T-cell (primary cell): ENCODE measurements around the gene SYNRG. TPM values are rescaled to one million over a fixed set of nuclear protein-coding genes. Genes with fewer than 3 reads are reported as not detected.

Experiments
- ATAC-seq, 4 experiments: fragments of 200-7000 bp in 3 of 4; fragments of 150-1000 bp in 1 of 4; cut with Tn5 transposase; replicated peaks in 1 of 4; 1 replicate in 3 of 4; 2 replicates in 1 of 4; pipeline ENCODE4 v1.10.0; 2021; ENCODE audit warnings: moderate library complexity in 3 of 4, mild to moderate bottlenecking in 2 of 4, moderate number of reproducible peaks in 1 of 4
- CTCF ChIA-PET, 2 donors: fragments of 300-600 bp; sonication (Branson Sonifier 250); formaldehyde crosslinking; loops; one replicate each; lab custom pipeline; 2022; ENCODE audit warnings: antibody characterized with exemption in 2 of 2; lab: Charles Lee
- POLR2A ChIA-PET, 2 donors: fragments of 300-600 bp; sonication (Branson Sonifier 250); formaldehyde crosslinking; loops; one replicate each; lab custom pipeline; 2022; ENCODE audit warnings: antibody characterized with exemption in 2 of 2; lab: Charles Lee
- DNase-seq, 35 experiments: peaks; one replicate each; pipeline versions ENCODE4 v3.0.0 to v3.0.0-alpha.2; 2013 to 2023
- H3K27ac ChIP-seq: one replicate; pipeline ENCODE4 v1.5.1; 2013; ENCODE audit warnings: low read length
- H3K27me3 ChIP-seq, 2 experiments: replicated peaks in 1 of 2; 1 replicate in 1 of 2; 2 replicates in 1 of 2; pipeline versions ENCODE4 v1.6.1 to v1.7.0; 2013; ENCODE audit warnings: low read length in 1 of 2, mixed read lengths in 1 of 2; ENCODE audit not compliant: control insufficient read depth in 2 of 2, insufficient read depth in 2 of 2; ENCODE audit errors: extremely low read depth in 1 of 2
- H3K36me3 ChIP-seq, 2 donors: 1 replicate in 1 of 2; 2 replicates in 1 of 2; pipeline versions ENCODE4 v1.6.1 to v1.7.0; 2013; ENCODE audit warnings: low read length in 1 of 2; ENCODE audit not compliant: control insufficient read depth in 2 of 2, insufficient read depth in 1 of 2; ENCODE audit errors: extremely low read depth in 1 of 2
- H3K4me1 ChIP-seq, 2 experiments: 1 replicate in 1 of 2; 2 replicates in 1 of 2; pipeline versions ENCODE4 v1.6.1 to v1.7.0; 2013; ENCODE audit warnings: low read length in 2 of 2, mixed read lengths in 1 of 2; ENCODE audit not compliant: insufficient read depth in 2 of 2, control insufficient read depth in 1 of 2; ENCODE audit errors: extremely low read depth in 1 of 2
- H3K4me3 ChIP-seq, 2 donors: 1 replicate in 1 of 2; 2 replicates in 1 of 2; pipeline versions ENCODE4 v1.5.1 to v1.7.0; 2013; ENCODE audit warnings: mild to moderate bottlenecking in 2 of 2, low read length in 1 of 2, moderate library complexity in 1 of 2; ENCODE audit not compliant: control insufficient read depth in 1 of 2; ENCODE audit errors: extremely low read depth in 1 of 2
- H3K9me3 ChIP-seq: 2 replicates; pipeline ENCODE4 v1.7.0; 2013
- H3K27ac Mint-ChIP-seq, 2 donors: one replicate each; pipeline ENCODE4 v1.8.0; 2020 to 2021; ENCODE audit warnings: mild to moderate bottlenecking in 2 of 2, mixed read lengths in 2 of 2
- H3K27me3 Mint-ChIP-seq, 2 donors: one replicate each; pipeline ENCODE4 v1.8.0; 2021 to 2022; ENCODE audit warnings: mixed read lengths in 2 of 2
- H3K36me3 Mint-ChIP-seq: one replicate; pipeline ENCODE4 v1.8.0; 2021; ENCODE audit warnings: mixed read lengths
- H3K4me1 Mint-ChIP-seq, 3 donors: one replicate each; pipeline ENCODE4 v1.8.0; 2020 to 2022; ENCODE audit warnings: mixed read lengths in 3 of 3, mild to moderate bottlenecking in 1 of 3
- H3K4me3 Mint-ChIP-seq, 3 donors: one replicate each; pipeline ENCODE4 v1.8.0; 2020 to 2022; ENCODE audit warnings: mild to moderate bottlenecking in 3 of 3, mixed read lengths in 3 of 3, moderate library complexity in 3 of 3
- H3K9me3 Mint-ChIP-seq, 3 donors: one replicate each; pipeline ENCODE4 v1.8.0; 2020 to 2022; ENCODE audit warnings: mixed read lengths in 3 of 3
- WGBS: methylation state at CpG from one replicate; pipeline ENCODE4 v1.1.5; 2013; ENCODE audit warnings: missing lambda C conversion rate; ENCODE audit not compliant: insufficient coverage; 5-methylcytosine and 5-hydroxymethylcytosine counted together
- total RNA-seq, 35 experiments: library from RNA in 6 of 35; stranded (reverse) in 6 of 35; fragments of 120-200 nt in 1 of 35; gene quantifications; one replicate each; pipeline versions ENCODE4 v1.2.1 to v1.2.4 and lab custom pipeline; 2013 to 2026

Gene SYNRG
- total RNA-seq, 5 donors from 2014 or later (not counting 1 experiment from before 2014, with no cell fraction given), result 103 to 118 (median 113) TPM

- no peaks in the 10 kb centered on the region for H3K27me3 ChIP-seq
- DNase-seq (peak in 23 of 35 experiments; percentile 3 to 69 (median 21)), ATAC-seq (peak in 2 of 4 experiments; percentile 25 to 36)
- CTCF ChIA-PET, result interaction anchor here in 1 of 2 donors (2.2 kb wide), 1 partner anchor 8 kb away, joined by 9 read pairs; no protein-coding TSS in a partner anchor
- Mint-ChIP-seq H3K4me3 (peak overlapping the region; percentile 81 to 90 (median 90)), H3K4me1 (peaks cover 51 to 58% (median 53%) of the 10 kb centered on the region in 3 donors), H3K27ac (peak overlapping the region; percentile 91 to 92), H3K9me3 (no peaks in the 10 kb centered on the region), H3K27me3 (no peaks in the 10 kb centered on the region), H3K36me3 (peaks cover 6% of the 10 kb centered on the region)
- peaks cover 38 to 43% of the 10 kb centered on the region in 2 experiments for H3K4me1 ChIP-seq
- peak overlapping the region; percentile 87 to 95 for H3K4me3 ChIP-seq
- 25% methylated on average over 7 of the region's 26 CpGs for WGBS
- H3K36me3 ChIP-seq, result peaks cover 0 to 5% of the 10 kb centered on the region in 2 donors
- POLR2A ChIA-PET, result interaction anchor here in 1 of 2 donors (0.6 kb wide), 1 partner anchor 21 kb away, joined by 3 read pairs; no protein-coding TSS in a partner anchor
- peak overlapping the region; percentile 78 for H3K27ac ChIP-seq
- no peaks in the 10 kb centered on the region for H3K9me3 ChIP-seq
Measured at GRCh38 chr17:37607637-37608331, 1.4 kb downstream of the SYNRG start.

DNA sequence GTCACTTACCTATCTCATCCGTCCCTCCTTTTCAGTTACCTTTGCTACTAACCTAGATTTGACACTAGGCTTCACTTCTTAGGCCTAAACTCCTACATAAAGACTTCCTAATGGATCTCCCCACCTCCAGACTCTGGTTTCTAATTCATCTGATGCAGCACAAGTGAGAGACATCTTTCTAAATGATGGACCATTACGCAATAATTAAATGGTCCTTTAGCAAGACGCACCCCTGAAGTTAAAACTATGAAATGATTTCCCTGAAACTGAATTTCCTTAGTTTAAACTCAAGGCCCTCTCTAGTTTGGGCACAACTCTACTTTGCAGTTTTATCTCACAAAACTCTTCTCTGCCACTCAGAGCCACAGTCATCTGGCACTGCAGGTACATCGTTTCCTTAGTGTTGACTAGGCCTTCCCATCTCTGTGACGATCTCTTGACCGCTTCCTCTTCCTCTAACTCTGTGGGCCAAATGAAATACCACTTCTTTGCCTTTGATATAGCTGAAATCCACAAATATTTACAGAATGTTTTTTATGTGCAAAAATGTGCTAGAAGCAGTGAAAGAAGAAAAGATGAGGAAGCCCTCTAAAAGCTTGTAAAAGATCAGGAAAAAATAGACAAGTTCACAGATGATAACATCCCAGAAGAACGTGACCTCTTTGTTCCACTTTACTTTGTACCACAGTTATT, 3.3 kb downstream of the SYNRG start:
- Histone ChIP-seq H3K9me3 (no peaks in the 10 kb centered on the region), H3K4me3 (peak overlapping the region; percentile 15), H3K4me1 (peaks cover 38 to 54% of the 10 kb centered on the region in 2 experiments), H3K36me3 (peaks cover 0 to 5% of the 10 kb centered on the region in 2 donors), H3K27ac (peak overlapping the region; percentile 78), H3K27me3 (no peaks in the 10 kb centered on the region)
- ATAC-seq (peak; percentile 24 to 49 (median 34)), DNase-seq (peak in 30 of 35 experiments; percentile 10 to 70 (median 36))
- POLR2A ChIA-PET, result interaction anchor here in 1 of 2 donors (1.2 kb wide), 1 partner anchor 25 kb away, joined by 3 read pairs; no protein-coding TSS in a partner anchor
- Mint-ChIP-seq H3K27me3 (no peaks in the 10 kb centered on the region), H3K36me3 (peaks cover 9% of the 10 kb centered on the region), H3K27ac (peak overlapping the region; percentile 91 to 92), H3K4me3 (peak overlapping the region; percentile 70 to 90 (median 81)), H3K9me3 (no peaks in the 10 kb centered on the region), H3K4me1 (peaks cover 59 to 67% (median 60%) of the 10 kb centered on the region in 3 donors)
- CTCF ChIA-PET, result interaction anchor here in 1 of 2 donors (1.1 kb wide), 1 partner anchor 16 kb away, joined by 3 read pairs; no protein-coding TSS in a partner anchor
- WGBS, result 16% methylated on average over 4 of the region's 7 CpGs

- Mint-ChIP-seq H3K36me3 (peaks cover 16% of the 10 kb centered on the region), H3K27ac (peak overlapping the region; percentile 91 to 92), H3K27me3 (no peaks in the 10 kb centered on the region), H3K4me3 (peak overlapping the region; percentile 13 to 90 (median 81)), H3K4me1 (peaks cover 65 to 74% (median 67%) of the 10 kb centered on the region in 3 donors), H3K9me3 (no peaks in the 10 kb centered on the region)
- no CpG with 5 or more reads among the region's 4 CpGs for WGBS
- POLR2A ChIA-PET, result interaction anchor here in 1 of 2 donors (1.2 kb wide), 1 partner anchor 24 kb away, joined by 3 read pairs; no protein-coding TSS in a partner anchor
- CTCF ChIA-PET, result no interaction called here
- H3K4me3 ChIP-seq, result no peak overlapping the region
- H3K4me1 ChIP-seq, result peaks cover 38 to 52% of the 10 kb centered on the region in 2 experiments
- peaks cover 0 to 13% of the 10 kb centered on the region in 2 donors for H3K36me3 ChIP-seq
- H3K27me3 ChIP-seq, result no peaks in the 10 kb centered on the region
- no peaks in the 10 kb centered on the region for H3K9me3 ChIP-seq
- no peak for ATAC-seq
- DNase-seq, result no peak
- H3K27ac ChIP-seq, result peak overlapping the region; percentile 78
Measured at GRCh38 chr17:37605081-37605480, 4.1 kb downstream of the SYNRG start.

GRCh38 chr17:37604556-37604955, 4.7 kb downstream of the SYNRG start:
- Histone ChIP-seq H3K27me3 (no peaks in the 10 kb centered on the region), H3K9me3 (no peaks in the 10 kb centered on the region), H3K4me3 (no peak overlapping the region), H3K4me1 (peaks cover 38 to 46% of the 10 kb centered on the region in 2 experiments), H3K27ac (peak overlapping the region; percentile 78), H3K36me3 (peaks cover 0 to 16% of the 10 kb centered on the region in 2 donors)
- WGBS, result no CpG with 5 or more reads among the region's 6 CpGs
- DNase-seq, result no peak
- ATAC-seq, result no peak
- Mint-ChIP-seq H3K4me1 (peaks cover 60 to 72% (median 68%) of the 10 kb centered on the region in 3 donors), H3K36me3 (peaks cover 16% of the 10 kb centered on the region), H3K27ac (peak overlapping the region; percentile 91 to 92), H3K4me3 (peak overlapping the region; percentile 13 to 90 (median 81)), H3K9me3 (no peaks in the 10 kb centered on the region), H3K27me3 (no peaks in the 10 kb centered on the region)
- ChIA-PET POLR2A (interaction anchor here (0.6 to 0.7 kb wide), 4 partner anchors 8 to 90 kb away, joined by 3 to 6 read pairs (median 4); no protein-coding TSS in a partner anchor), CTCF (no interaction called here)

GRCh38 chr17:37598145-37598544, 11.1 kb downstream of the SYNRG start:
- DNase-seq, result no peak
- H3K27me3 ChIP-seq, result no peaks in the 10 kb centered on the region
- Mint-ChIP-seq H3K9me3 (no peaks in the 10 kb centered on the region), H3K36me3 (peaks cover 48% of the 10 kb centered on the region), H3K27me3 (no peaks in the 10 kb centered on the region), H3K27ac (peak overlapping the region in 1 of 2 donors; percentile 65), H3K4me1 (peaks cover 48 to 71% (median 64%) of the 10 kb centered on the region in 3 donors), H3K4me3 (no peak overlapping the region)
- no peak for ATAC-seq
- H3K4me1 ChIP-seq, result peaks cover 2 to 15% of the 10 kb centered on the region in 2 experiments
- H3K36me3 ChIP-seq, result peaks cover 5 to 64% of the 10 kb centered on the region in 2 donors
- CTCF ChIA-PET, result no interaction called here
- H3K27ac ChIP-seq, result no peak overlapping the region
- WGBS, result no CpG with 5 or more reads among the region's 2 CpGs
- POLR2A ChIA-PET, result no interaction called here
- no peaks in the 10 kb centered on the region for H3K9me3 ChIP-seq
- no peak overlapping the region for H3K4me3 ChIP-seq

GRCh38 chr17:37592291-37592690, 16.9 kb downstream of the SYNRG start:
- 96% methylated on average over 3 of the region's 6 CpGs for WGBS
- Mint-ChIP-seq H3K36me3 (peaks cover 49% of the 10 kb centered on the region), H3K27ac (peak overlapping the region in 1 of 2 donors; percentile 50), H3K4me3 (peak overlapping the region in 2 of 3 donors; percentile 1 to 54), H3K4me1 (peaks cover 69 to 75% (median 71%) of the 10 kb centered on the region in 3 donors), H3K27me3 (no peaks in the 10 kb centered on the region), H3K9me3 (no peaks in the 10 kb centered on the region)
- Histone ChIP-seq H3K27ac (no peak overlapping the region), H3K36me3 (peaks cover 12 to 62% of the 10 kb centered on the region in 2 donors), H3K4me1 (peaks cover 4 to 7% of the 10 kb centered on the region in 2 experiments), H3K27me3 (no peaks in the 10 kb centered on the region), H3K9me3 (no peaks in the 10 kb centered on the region), H3K4me3 (no peak overlapping the region)
- ATAC-seq, result no peak
- ChIA-PET CTCF (no interaction called here), POLR2A (interaction anchor here in 1 of 2 donors (0.6 kb wide), 1 partner anchor 1582 kb away, joined by 3 read pairs; no protein-coding TSS in a partner anchor)
- DNase-seq, result no peak
